Stimulated activated CD4-positive, alpha-beta T cell treated with anti-CD3 and anti-CD28 coated beads, TNF-alpha, amount 100 ng/mL, for 48 hours (primary cell): ENCODE measurements around the gene MOCS3.

ENCODE experiments used
- DNase-seq, 3 donors: peaks; one replicate each; pipeline ENCODE4 v3.0.0-alpha.2; 2020; ENCODE audit warnings: low read depth in 3 of 3

The MOCS3 gene

DNA sequence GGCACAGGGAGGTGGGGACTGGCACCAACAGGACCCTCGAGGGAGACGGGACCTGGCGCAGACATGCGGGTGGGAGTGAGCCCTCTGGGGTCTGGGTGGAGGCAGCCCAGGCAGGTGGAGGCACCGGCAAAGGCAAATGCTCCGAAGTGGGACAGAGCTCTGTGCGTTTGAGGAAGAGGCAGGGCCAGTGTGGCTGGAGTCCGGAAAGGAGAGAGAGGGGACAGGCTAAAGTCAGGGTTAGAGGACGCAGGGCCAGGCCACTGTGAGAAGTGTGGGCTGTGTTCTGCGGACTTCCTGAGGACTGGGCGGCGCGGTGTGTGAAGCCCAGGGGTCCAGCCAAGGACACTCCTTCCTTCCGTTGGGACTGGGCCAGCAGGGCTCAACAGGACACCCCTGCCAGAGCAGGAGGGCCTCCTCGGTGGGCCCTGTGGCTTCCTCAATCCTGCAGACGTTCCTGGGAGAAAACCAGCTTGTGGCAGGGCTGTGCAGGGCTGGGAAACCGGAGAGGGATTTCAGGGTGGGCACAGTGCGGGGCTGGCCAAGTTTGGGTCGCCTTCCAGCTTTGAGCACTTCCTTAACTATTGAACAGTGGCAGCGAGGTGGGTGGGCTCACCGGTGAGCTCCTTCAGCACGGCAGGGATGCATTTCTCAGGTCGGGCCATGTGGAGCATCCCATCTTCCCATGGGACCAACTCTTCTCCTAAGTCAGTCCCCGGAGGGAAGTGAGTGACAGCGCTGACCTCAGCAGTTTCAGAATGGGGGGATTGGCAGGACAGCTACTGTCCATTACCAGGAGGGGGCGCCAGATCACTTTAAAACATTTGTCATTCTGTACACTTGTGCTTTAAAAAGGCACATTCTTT is 22.5 kb downstream of the MOCS3 start:
- peak; percentile 26 to 73 (median 67) for DNase-seq

DNA sequence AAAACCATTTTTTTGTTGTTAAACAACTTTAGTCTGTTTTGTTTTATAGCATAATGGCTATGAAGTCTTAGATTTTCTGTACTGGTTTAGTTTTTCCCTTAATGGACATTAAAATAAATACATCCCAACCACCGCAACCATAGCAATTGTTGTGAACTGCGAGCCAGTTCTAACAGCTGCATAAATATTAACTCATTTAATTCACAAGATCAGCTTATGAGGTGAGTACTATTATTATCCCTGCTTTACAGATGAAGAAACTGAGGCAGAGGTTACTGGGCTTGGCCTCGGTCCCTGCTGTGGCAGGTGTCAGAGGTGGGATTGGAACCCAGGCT is 23.1 kb downstream of the MOCS3 start:
- no peak for DNase-seq

DNA sequence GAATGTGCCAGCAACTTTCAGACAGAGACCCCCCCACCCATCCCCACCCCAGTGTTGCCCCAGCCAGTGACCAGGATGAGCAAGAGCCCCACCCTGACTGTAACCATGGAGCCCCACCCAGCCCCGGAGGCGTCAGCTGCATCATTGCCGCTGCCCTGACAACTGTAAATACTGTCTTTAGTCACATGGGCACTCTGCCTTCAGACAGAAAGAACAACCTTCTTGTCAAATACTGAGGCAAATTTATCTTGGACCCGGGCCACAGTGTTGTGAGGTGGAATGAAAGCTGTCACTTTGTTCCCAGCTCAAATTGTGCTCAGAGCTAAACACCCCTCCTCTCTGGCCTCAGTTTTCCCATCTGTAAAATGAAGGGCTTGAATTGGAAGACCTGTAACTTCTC is 23.7 kb downstream of the MOCS3 start:
- no peak for DNase-seq

DNA sequence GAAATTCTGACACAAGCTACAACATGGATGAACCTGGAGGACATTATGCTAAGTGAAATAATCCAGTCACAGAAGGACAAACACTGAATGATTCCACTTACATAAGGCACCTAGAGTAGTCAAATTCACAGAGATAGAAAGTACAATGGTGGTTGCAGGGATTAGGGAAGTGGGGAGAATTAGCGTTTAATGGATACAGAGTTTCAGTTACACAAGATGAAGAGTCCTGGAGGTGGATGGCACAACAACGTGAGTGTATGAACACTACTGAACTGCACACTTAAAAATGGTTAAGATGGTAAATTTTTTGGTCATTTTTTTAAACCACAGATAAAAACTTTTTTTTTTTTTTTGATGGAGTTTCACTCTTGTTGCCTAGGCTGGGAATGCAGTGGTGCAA is 24.7 kb downstream of the MOCS3 start:
- no peak for DNase-seq

DNA sequence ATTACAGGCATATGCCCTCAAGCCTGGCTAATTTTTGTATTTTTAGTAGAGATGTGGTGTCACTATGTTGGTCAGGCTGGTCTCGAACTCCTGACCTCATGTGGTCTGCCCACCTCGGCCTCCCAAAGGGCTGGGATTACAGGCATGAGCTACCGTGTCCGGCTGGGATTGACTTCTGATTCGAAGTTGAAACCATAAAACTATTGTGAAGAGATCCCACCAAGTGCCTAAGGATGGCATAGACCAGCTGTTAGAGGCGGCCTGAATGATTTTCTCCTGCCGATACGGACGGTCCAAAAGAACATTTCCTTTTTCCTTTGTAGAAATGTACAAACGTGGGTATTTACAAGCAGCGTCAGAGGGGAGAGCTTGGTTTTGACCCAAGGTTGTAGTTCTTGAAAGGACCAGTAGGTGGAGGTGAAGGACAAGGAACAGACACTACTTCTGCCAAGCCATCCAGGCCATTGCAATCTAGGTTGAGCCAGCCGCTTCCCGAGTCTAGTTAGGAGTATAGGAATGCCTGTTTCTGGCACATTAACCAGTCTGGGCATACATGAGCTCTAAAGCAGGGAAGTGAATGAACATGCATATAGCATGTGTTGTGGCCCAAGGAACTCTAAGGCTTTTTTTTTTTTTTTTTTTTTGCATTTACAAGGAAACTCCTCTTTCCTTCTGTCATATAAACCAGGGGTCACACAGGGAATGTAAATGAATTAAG is 29.0 kb downstream of the MOCS3 start:
- DNase-seq, result peak; percentile 25 to 68 (median 43)

DNA sequence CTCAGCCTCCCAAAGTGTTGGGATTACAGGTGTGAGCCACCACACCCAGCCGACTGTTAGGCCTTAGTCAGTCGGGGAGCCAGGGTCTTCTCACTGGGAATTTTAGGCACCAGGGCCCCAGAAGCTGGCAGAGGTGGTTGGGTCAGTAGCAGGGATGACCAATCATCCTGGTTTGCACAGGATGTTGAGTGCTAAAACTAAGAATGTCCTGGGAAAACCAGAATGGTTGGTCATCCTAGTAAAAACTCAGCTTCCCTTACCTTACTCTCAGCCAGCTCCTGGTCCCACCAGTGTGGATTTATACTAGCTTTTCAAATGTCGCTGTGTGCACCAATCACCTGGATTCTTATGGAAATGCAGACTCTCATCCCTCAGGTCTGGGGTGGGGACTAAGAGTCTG is 32.5 kb downstream of the MOCS3 start:
- DNase-seq, result no peak

DNA sequence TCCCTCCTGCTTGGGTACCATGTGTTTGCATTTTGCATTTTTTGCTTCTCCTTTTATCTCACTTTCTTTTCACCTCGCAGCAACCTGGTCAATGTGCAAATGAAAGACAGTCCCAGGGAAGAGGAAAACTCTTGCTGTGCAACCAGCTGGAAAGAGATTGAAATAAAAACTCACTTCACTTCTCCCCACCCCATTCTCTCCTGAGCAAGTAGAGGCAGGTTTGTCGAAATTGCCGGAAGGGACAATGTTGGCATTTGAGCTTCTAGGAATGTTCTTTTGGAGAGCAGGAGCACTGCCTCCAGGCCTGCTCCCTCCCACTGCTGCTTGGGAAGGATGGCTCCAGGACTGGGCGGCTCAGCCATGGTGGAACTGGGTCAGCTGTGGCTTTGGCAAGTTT is 33.7 kb downstream of the MOCS3 start:
- no peak for DNase-seq

DNA sequence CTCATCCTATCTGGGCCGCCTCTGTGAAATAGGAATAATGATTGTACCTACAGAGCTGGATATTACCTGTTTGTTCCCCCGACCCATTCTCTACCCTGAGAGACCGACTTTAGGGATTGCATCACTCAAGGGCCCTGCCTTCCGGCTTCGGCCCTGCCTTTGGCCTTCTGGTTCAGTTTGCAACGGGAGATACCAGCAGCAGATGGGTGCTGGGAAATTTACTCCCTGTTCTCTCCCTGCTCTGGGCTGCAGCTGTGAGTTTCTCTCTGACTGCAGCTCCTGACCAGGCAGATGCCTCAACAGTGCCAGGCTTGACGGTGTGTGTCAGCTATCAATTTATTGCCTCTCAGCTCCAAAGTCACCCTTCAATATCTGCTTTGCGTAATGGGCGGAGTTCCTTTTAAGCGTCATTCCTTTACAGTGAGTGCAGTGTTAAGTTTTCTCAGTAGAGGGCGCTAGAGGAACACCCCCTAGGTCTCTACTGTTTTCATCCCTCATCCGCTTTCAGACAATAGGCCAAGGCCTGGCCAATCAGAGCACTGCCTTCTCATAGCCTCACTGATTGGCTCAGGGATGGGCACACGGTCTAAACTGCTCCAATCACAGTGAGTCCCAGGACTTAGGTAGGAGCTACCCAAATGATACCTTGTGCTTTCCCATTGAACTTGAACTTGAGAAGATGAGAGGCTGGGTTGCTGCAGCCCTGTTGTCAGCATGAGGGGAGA is 34.3 kb downstream of the MOCS3 start:
- DNase-seq, result peak; percentile 34 to 66 (median 50)

DNA sequence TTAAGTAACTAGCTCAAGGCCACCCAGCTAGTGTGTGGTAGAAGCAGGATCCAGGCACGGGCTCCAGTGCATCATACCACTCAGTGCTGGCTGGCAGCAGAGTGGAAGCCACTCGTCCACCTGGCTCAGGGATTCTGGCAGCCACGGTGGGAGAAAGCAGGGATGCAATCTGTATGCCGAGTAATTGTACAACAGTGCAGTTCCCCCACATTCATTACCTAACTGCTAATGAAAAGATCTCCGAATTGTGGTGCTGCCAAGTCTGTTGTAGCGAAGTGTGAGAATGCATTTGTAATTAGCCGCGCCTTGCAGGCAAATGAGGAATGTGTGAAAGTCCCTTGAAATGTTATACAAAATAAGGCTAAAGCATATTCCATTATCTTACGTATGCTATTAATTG is 35.3 kb downstream of the MOCS3 start:
- DNase-seq, result no peak

DNA sequence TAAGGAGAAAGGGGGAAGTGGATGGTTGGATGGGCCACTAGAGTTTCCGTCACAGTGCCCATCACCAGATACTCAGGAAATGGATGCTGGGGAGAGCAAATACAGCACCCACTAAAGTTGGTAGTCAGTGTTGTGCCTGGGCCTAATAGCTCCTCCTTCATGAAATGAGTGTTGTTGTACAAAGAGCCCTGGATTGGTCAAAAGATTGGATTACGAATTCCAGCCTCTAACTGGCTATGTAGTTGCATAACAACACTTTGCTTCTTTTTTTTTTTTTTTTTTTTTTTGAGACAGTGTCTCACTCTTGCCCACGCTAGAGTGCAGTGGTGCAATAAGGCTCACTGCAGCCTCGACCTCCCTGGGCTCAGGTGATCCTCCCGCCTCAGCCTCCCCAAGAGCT is 36.9 kb downstream of the MOCS3 start:
- no peak for DNase-seq

DNA sequence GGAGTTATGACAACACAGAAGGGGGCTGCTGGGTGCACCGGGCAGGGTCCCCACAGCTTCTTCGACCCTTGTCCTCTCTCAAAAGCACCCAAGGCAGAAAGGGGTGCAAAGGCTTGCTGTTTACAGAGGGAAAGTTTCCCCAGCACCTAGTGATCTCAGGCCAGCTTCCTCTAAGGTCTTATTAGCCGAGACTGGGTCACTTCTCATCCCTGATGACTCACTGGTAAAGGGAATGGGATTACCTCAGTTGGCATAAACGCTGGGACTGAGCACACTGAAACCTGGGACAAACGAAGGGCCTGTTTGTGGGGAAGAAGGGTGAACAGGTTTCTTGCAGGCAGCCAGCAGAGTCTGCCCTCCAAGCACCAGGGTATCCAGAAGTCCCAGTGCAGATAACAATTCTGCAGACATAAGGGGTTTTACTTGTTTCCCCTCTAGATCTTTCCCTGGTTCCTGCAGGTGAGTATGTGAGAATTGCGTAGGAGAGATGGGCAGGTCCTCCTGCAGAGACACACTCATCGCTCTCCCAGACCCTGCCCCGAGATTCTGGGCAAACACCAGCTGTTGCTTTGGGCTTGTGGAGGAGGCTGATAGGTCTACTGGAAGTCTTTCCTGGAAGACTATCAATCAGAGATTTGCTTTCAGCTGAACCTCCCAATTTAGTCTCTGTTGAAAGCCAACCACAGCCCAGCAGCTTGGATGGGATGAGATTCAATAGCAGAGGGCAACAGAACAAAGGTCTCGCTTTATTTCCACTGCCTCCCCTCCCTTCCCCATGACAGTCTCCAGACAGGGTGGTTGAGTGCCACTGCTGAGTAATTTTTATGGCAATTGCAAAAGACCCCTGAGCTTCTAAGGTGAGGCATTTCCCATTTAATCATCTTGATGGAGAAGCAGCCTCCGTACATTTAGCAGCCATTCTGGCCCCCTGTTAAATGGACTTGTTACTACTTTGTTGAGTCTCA is 38.6 kb downstream of the MOCS3 start:
- no peak for DNase-seq

DNA sequence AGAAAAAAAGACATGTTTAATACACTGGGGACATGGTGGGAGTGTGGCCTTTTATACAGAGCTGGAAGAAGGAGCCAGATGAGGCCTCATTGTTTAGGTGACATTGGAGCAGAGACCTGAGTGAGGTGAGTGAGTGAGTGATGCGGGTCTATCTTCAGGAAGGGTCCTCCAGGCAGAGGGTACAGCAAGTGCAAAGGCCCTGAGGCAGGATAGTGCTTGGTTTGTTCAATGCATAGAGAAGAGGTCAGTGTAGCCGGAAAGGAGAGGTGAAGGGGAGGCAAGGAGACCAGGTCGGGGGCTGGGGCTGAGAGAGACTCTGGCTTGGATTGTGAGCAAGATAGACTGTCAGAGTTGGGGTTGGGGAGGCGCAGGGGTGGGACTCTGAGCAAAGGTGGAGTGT is 40.7 kb downstream of the MOCS3 start:
- DNase-seq, result no peak

DNA sequence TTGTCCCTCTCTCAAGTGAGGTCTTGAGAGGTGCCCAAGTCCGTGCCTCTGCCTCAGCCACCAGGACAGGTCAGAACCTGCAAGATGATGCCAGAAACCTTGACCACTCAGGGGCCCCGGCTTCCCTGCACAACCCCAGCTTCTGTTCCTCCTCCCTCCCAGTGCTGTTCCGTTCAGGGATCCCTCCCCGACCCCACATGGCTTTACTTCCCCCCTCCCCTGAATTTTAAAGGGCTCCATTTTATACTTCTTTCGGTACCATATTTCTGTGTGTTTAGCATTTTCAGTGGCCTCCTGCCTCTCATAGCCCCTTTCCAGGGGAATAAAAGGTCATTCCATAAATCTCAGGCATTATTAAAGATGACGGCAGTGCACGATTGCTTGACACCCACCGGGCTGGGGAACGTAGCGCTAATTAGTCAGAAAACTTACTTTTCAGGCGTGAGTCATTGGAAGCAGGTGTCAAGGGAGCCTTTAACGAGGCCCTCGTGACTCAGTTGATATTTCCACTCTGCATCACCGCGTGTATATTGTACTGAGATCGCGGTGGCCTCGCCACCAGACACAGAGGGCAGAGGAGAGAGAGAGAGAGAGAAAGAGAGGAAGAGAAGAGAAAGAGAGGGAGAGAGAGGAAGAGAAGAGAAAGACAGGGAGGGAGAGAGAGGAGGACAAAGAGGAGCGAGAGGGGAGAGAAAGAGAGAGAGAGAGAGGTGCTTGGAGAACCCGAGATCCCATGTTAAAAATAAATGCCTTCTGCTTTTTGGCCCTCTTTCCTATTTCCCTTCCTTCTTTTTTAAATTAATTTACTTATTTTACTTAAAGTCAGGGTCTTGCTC is 43.0 kb downstream of the MOCS3 start:
- DNase-seq, result no peak

DNA sequence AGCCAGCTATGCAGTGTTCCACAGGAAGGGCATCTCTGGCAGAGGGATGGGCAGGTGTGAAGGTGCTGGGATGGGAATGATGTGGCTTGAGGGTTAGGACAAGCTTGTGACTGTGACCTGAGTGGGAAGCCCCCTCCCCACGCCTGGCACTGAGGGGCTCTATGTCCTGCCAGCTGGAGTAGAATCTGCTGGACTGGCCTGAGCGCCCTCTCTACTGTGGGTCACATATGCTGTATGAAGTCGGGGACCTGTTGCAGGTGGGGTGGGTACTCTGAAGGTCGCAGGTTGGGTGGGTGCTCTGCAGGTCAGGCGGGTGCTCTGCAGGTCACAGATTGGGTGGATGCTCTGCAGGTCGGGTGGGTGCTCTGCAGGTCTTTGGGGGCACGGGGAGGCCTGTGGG is 44.0 kb downstream of the MOCS3 start:
- DNase-seq, result no peak

DNA sequence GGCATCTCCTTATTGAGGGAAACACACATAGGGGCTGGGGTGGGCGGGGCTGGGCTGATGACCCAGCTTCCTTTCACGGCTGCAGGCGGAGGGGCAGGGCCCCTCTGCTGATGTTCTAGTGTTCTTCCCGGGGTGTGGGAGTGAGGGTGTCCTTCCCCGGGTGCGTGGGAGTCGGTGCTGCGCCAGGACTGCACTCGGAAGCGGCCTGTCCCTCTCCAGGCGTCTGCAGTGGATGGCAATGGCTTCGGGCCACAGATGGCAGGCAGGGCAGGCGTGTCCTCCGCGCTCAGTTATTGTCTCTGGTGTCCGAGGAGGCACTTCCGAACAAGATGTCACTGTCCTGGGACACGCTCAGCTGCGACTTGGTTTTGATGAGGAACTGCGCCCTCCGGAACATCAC is 45.1 kb downstream of the MOCS3 start:
- no peak for DNase-seq

DNA sequence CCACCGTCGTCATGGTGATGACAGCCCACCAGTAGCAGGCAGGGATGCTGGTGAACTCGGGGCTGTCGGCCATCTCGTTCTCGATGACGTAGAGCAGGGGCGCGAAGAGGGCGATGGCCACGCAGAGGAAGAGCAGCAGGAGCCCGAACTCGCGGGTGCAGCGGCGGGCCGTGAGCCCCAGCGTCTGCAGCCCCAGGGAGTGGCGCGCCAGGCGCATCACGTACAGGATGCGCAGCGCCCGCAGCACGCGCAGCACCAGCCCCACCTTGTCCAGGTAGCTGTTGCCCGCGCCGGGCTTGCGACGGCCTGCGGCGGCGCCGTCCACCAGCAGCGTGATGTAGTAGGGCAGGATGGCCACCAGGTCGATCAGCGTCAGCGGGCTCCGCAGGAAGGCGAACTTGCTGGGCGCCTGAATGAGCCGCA is 45.7 kb downstream of the MOCS3 start:
- no peak for DNase-seq

DNA sequence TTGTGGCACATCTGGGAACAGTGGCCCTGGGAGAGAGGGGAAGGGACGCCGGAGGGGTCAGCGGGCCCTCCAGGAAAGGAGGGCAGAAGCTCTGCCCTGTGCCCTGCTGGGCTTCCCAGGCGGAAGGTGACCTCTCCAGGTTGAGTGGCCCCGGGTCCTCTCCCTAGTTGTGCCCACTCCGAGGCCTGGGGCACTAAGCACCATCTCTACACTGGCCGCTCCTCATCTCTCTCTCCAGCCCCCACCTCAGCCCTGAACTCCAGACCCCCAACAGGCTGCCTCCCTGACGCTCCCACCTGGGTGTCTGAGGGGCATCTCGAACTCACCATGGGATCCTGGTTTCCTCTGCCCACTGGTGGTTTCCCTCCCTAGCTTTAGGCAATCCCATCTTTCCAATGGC is 46.2 kb downstream of the MOCS3 start:
- no peak for DNase-seq

DNA sequence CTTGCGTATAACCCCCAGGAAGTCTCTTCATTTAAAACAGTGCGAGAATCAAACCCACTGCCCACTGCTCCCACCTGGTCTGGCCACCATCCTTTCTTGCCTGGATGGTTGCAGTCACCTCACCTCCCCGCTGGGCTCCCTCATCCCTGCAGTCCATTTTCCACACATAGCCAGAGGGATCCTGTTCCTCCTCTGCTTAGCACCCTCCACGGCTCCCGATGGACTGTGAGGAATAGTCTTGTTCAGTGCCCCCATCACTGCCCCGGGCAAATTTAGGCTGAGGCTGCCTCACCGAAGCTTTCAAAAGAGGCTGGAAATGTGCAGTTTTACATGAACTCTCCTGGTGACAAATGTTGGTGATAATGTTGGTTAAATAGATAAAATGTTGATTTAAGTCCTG is 46.6 kb downstream of the MOCS3 start:
- DNase-seq, result no peak

DNA sequence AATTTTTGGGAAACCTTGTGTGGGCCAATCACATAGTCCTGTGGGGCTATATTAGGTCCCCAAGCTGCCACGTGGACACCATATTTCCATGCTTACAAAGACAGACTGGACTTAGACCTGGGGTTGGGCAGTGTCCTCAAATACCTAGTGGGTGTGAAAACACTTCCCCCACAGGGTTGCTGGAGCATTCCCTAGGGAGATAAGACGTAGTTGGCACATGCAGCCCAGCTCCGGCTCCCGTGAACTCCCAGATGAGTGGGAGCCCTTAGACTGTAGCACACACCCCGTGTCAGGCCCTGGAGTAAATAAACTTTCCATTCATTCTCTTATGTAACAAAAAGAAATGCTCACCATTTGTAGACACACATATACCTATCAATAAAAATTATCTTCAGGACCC is 50.1 kb downstream of the MOCS3 start:
- no peak for DNase-seq

DNA sequence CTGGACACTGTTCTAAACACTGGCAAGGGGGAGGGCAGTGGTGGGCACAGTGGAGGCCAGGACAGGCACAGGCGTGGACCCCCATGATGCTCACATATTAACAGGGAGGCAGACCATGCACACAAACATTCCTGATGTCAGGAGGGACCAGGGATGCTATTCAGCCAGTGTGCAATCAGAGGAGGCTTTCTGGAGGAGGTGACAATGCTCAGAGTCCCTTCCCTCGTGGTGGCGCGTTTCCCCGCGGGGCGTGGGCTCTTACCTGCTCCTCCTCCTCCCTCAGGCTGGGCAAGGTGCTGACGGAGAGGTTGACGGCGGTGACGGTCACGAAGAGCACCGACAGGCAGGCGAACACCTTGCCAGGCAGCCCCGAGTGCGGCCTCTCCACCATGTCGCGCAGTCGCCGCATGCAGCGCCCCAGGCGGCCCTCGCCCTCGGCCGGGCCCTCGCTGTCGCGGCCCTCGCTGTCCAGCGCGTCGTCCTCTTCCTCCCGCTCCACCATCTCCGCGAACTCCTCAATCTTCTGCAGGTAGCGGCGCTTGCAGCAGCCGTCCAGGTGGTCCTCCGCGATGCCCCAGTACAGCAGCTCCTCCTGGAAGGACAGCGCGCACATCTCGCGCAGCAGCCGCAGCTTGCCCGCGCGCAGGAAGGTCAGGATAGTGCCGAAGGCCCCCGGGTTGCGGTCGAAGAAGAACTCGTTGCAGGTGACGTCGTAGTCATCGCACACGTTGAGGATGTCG is 50.9 kb downstream of the MOCS3 start:
- no peak for DNase-seq
